WTC11 (cell line): Measurements from ENCODE around the gene C10orf67. TPM values are rescaled to one million over a fixed set of nuclear protein-coding genes. Genes with fewer than 3 reads are reported as not detected.

ENCODE experiments used
- ATAC-seq: fragments of 200-7000 bp; cut with Tn5 transposase; 2 replicates; pipeline ENCODE4 v1.10.0; 2021; ENCODE audit warnings: mild to moderate bottlenecking, moderate library complexity
- CTCF ChIA-PET: fragments of 300-600 bp; sonication (Branson Sonifier 250); formaldehyde crosslinking; loops from one replicate; lab custom pipeline; 2021; ENCODE audit warnings: antibody characterized with exemption; lab: Charles Lee
- POLR2A ChIA-PET: fragments of 350-600 bp; sonication (Branson Sonifier 250); formaldehyde crosslinking; loops from one replicate; lab custom pipeline; 2021; ENCODE audit warnings: antibody characterized with exemption; lab: Charles Lee
- DNase-seq: peaks from one replicate; pipeline ENCODE4 v3.0.0; 2021; ENCODE audit warnings: low spot score
- H3K27ac Mint-ChIP-seq: 2 replicates; pipeline ENCODE4 v1.8.0; 2021; ENCODE audit warnings: mixed read lengths
- H3K27me3 Mint-ChIP-seq: 2 replicates; pipeline ENCODE4 v1.8.0; 2021; ENCODE audit warnings: low read depth, mild to moderate bottlenecking, moderate library complexity, mixed read lengths
- H3K36me3 Mint-ChIP-seq: 2 replicates; pipeline ENCODE4 v1.8.0; 2021; ENCODE audit warnings: mixed read lengths
- H3K4me1 Mint-ChIP-seq: 2 replicates; pipeline ENCODE4 v1.8.0; 2022; ENCODE audit warnings: mixed read lengths
- H3K4me3 Mint-ChIP-seq: 2 replicates; pipeline ENCODE4 v1.8.0; 2021; ENCODE audit warnings: mild to moderate bottlenecking, moderate library complexity, mixed read lengths
- H3K9me3 Mint-ChIP-seq: 2 replicates; pipeline ENCODE4 v1.8.0; 2021; ENCODE audit warnings: mixed read lengths
- AR ChIP-seq: fragments of 250-450 bp; sonication (Bioruptor Pico); IDR thresholded peaks from 2 replicates; pipeline ENCODE4 v1.9.0; 2021; ENCODE audit warnings: mild to moderate bottlenecking
- ATF2 ChIP-seq: sonication (generic); formaldehyde crosslinking; IDR thresholded peaks from 2 replicates; pipeline ENCODE4 v1.8.1; 2022; ENCODE audit warnings: low read depth, missing genetic modification reagents, borderline replicate concordance
- ATF6 ChIP-seq: sonication (generic); formaldehyde crosslinking; IDR thresholded peaks from 2 replicates; pipeline ENCODE4 v1.8.1; 2023; ENCODE audit warnings: mild to moderate bottlenecking, missing genetic modification reagents
- CTCF ChIP-seq: fragments of 200-600 bp; IDR thresholded peaks from 2 replicates; pipeline ENCODE4 v1.8.0; 2022; ENCODE audit warnings: antibody characterized with exemption
- ERG ChIP-seq: fragments of 250-450 bp; sonication (Bioruptor Pico); IDR thresholded peaks from 2 replicates; pipeline ENCODE4 v1.8.0; 2021; ENCODE audit warnings: mild to moderate bottlenecking
- ETV6 ChIP-seq: sonication (generic); formaldehyde crosslinking; IDR thresholded peaks from 2 replicates; pipeline ENCODE4 v1.8.1; 2022; ENCODE audit warnings: mild to moderate bottlenecking, missing genetic modification reagents
- FOXJ3 ChIP-seq: sonication (generic); formaldehyde crosslinking; IDR thresholded peaks from 2 replicates; pipeline ENCODE4 v1.9.0; 2021; ENCODE audit warnings: missing genetic modification reagents, mild to moderate bottlenecking, borderline replicate concordance
- FOXK1 ChIP-seq: sonication (generic); formaldehyde crosslinking; IDR thresholded peaks from 2 replicates; pipeline ENCODE4 v1.8.0; 2022; ENCODE audit warnings: mild to moderate bottlenecking, moderate library complexity, missing genetic modification reagents
- FOXP1 ChIP-seq: sonication (generic); formaldehyde crosslinking; IDR thresholded peaks from 2 replicates; pipeline ENCODE4 v1.8.0; 2022; ENCODE audit warnings: missing genetic modification reagents, mild to moderate bottlenecking, moderate library complexity, borderline replicate concordance
- GRHL2 ChIP-seq: fragments of 250-450 bp; sonication (Bioruptor Pico); IDR thresholded peaks from 2 replicates; pipeline ENCODE4 v1.8.0; 2022; ENCODE audit warnings: mild to moderate bottlenecking, moderate library complexity; ENCODE audit not compliant: insufficient replicate concordance, severe bottlenecking
- JUN ChIP-seq: sonication (generic); formaldehyde crosslinking; IDR thresholded peaks from 2 replicates; pipeline ENCODE4 v1.8.0; 2023; ENCODE audit warnings: mild to moderate bottlenecking, missing genetic modification reagents
- RELA ChIP-seq: sonication (generic); formaldehyde crosslinking; IDR thresholded peaks from 2 replicates; pipeline ENCODE4 v1.8.1; 2022; ENCODE audit warnings: missing genetic modification reagents, mild to moderate bottlenecking, borderline replicate concordance
- TP53 ChIP-seq: sonication (generic); formaldehyde crosslinking; IDR thresholded peaks from 2 replicates; pipeline ENCODE4 v1.8.1; 2023; ENCODE audit warnings: mild to moderate bottlenecking, missing genetic modification reagents
- ZNF396 ChIP-seq: fragments of 250-450 bp; sonication (Bioruptor Pico); IDR thresholded peaks from 2 replicates; pipeline ENCODE4 v1.8.0; 2021; ENCODE audit warnings: mild to moderate bottlenecking, moderate library complexity, borderline replicate concordance
- total RNA-seq: library from RNA; stranded (reverse); gene quantifications from 3 replicates; pipeline ENCODE4 v1.2.3, GENCODE V29; 2021

Gene C10orf67
- total RNA-seq, 1 experiment from 2014 or later = not detected

GRCh38 chr10:23281044-23281433 is 63.6 kb downstream of the C10orf67 start:
- H3K27ac Mint-ChIP-seq = peak overlapping the region; percentile 70
- POLR2A ChIA-PET = interaction anchor here (0.5 kb wide), 1 partner anchor 480 kb away, joined by 3 read pairs; no protein-coding TSS in a partner anchor
- TF ChIP-seq AR (no peak), ATF6 (CRISPR knock-in tag) (no peak), FOXP1 (CRISPR knock-in tag) (no peak), ERG (CRISPR knock-in tag) (no peak), FOXJ3 (no peak), TP53 (no peak)
- peaks cover 25% of the 10 kb centered on the region for H3K4me1 Mint-ChIP-seq
- H3K36me3 Mint-ChIP-seq = no peaks in the 10 kb centered on the region
- DNase-seq (no peak), ATAC-seq (no peak)
- H3K27me3 Mint-ChIP-seq = no peaks in the 10 kb centered on the region; the same call in 1 of the 2 replicates
- peak overlapping the region; percentile 42 for H3K4me3 Mint-ChIP-seq
- CTCF ChIA-PET = interaction anchor here (0.7 to 2.5 kb wide), 3 partner anchors 11 to 123 kb away, joined by 5 to 29 read pairs (median 23); no protein-coding TSS in a partner anchor
- H3K9me3 Mint-ChIP-seq = peaks cover 7% of the 10 kb centered on the region

GRCh38 chr10:23280419-23281043 is 64.1 kb downstream of the C10orf67 start:
- Mint-ChIP-seq H3K4me3 (peak overlapping the region; percentile 42), H3K36me3 (no peaks in the 10 kb centered on the region)

More at GRCh38 chr10:23280419-23281043, 64.1 kb downstream of the C10orf67 start:
- Mint-ChIP-seq H3K27ac (peak overlapping the region; percentile 70), H3K4me1 (peaks cover 25% of the 10 kb centered on the region)
- CTCF ChIA-PET = interaction anchor here (0.7 to 2.5 kb wide), 4 partner anchors 12 to 122 kb away, joined by 3 to 29 read pairs (median 14); no protein-coding TSS in a partner anchor
- TF ChIP-seq ETV6 (CRISPR knock-in tag) = no peak
- no peak for TF ChIP-seq ATF2
- no peak for TF ChIP-seq GRHL2 (CRISPR knock-in tag)
- no peak for TF ChIP-seq CTCF
- TF ChIP-seq JUN (CRISPR knock-in tag) = no peak
- TF ChIP-seq FOXK1 (CRISPR knock-in tag) = no peak
- no peak for TF ChIP-seq RELA (CRISPR knock-in tag)
- peak; percentile 75; the same call in 1 of the 2 replicates for TF ChIP-seq ZNF396
- TF ChIP-seq, all 79 proteins: peak for 1
- DNase-seq (peak; percentile 38), ATAC-seq (peak; percentile 88)
- POLR2A ChIA-PET = interaction anchor here (0.5 kb wide), 1 partner anchor 481 kb away, joined by 3 read pairs; no protein-coding TSS in a partner anchor
- H3K27me3 Mint-ChIP-seq = no peaks in the 10 kb centered on the region; the same call in 1 of the 2 replicates
- H3K9me3 Mint-ChIP-seq = peaks cover 10% of the 10 kb centered on the region
